HepG2 (cell line): Measurements from ENCODE around the gene KANK4. TPM values are rescaled to one million over a fixed set of nuclear protein-coding genes. Genes with fewer than 3 reads are reported as not detected.

Source experiments
- FLYWCH1 ChIP-seq: sonication (generic); formaldehyde crosslinking; IDR thresholded peaks from 2 replicates; pipeline ENCODE4 v1.8.1; 2023; ENCODE audit warnings: mild to moderate bottlenecking, missing genetic modification reagents
- GATAD2A ChIP-seq: IDR thresholded peaks from 2 replicates; pipeline ENCODE4 v1.6.1; 2016
- HINFP ChIP-seq: sonication (generic); formaldehyde crosslinking; IDR thresholded peaks from 2 replicates; pipeline ENCODE4 v1.4.0; 2020; ENCODE audit warnings: low read depth, mild to moderate bottlenecking, missing genetic modification reagents
- SMAD1 ChIP-seq: sonication (generic); formaldehyde crosslinking; IDR thresholded peaks from 2 replicates; pipeline ENCODE4 v1.4.0; 2020; ENCODE audit warnings: missing genetic modification reagents, low read depth, mild to moderate bottlenecking, borderline replicate concordance
- STAT5B ChIP-seq: sonication (generic); formaldehyde crosslinking; IDR thresholded peaks from 2 replicates; pipeline ENCODE4 v1.4.0; 2020; ENCODE audit warnings: missing genetic modification reagents
- ZFX ChIP-seq: sonication (generic); formaldehyde crosslinking; IDR thresholded peaks from 2 replicates; pipeline ENCODE4 v1.4.0; 2020; ENCODE audit warnings: mild to moderate bottlenecking, low read depth, missing genetic modification reagents, moderate library complexity
- ZNF589 ChIP-seq: sonication (generic); formaldehyde crosslinking; conservative IDR thresholded peaks from 2 replicates; pipeline ENCODE4 v1.8.0; 2022; ENCODE audit warnings: mild to moderate bottlenecking, moderate library complexity, missing genetic modification reagents
- ZNF775 ChIP-seq: sonication (generic); formaldehyde crosslinking; IDR thresholded peaks from 2 replicates; pipeline ENCODE4 v1.4.0; 2020; ENCODE audit warnings: missing genetic modification reagents, mild to moderate bottlenecking, moderate library complexity, borderline replicate concordance
- ZNF777 ChIP-seq: sonication (generic); formaldehyde crosslinking; IDR thresholded peaks from 2 replicates; pipeline ENCODE4 v1.4.0; 2020; ENCODE audit warnings: missing genetic modification reagents
- polyA plus RNA-seq, 8 experiments: library from polyadenylated mRNA; depleted of rRNA in 3 of 8; stranded (reverse) in 7 of 8; unstranded in 1 of 8; fragments of >200 nt; fragmentation: Illumina TruSeq in 4 of 8; extraction: Trizol in 4 of 8; gene quantifications; 2 replicates each; pipeline versions ENCODE4 v1.2.1 to v1.2.3, GENCODE V29; 2011 to 2016; ENCODE audit warnings: low read depth in 4 of 8, missing spikeins in 1 of 8, mixed read lengths in 1 of 8; ENCODE audit not compliant: insufficient read depth in 1 of 8
- total RNA-seq, 5 experiments: library from RNA; depleted of rRNA; stranded (reverse); fragments of >200 nt; fragmentation: Illumina TruSeq; extraction: Trizol; gene quantifications; 2 replicates each; pipeline ENCODE4 v1.2.3, GENCODE V29; 2016; ENCODE audit warnings: low read depth in 1 of 5
- TF ChIP-seq, protein P1 (sequence below): sonication (generic); formaldehyde crosslinking; IDR thresholded peaks from 2 replicates; pipeline ENCODE4 v1.5.0; 2020; ENCODE audit warnings: mild to moderate bottlenecking, missing genetic modification reagents, moderate library complexity
- TF ChIP-seq, protein P2 (sequence below): sonication (generic); formaldehyde crosslinking; IDR thresholded peaks from 2 replicates; pipeline ENCODE4 v1.4.0; 2020; ENCODE audit warnings: missing genetic modification reagents
- TF ChIP-seq, protein P3 (sequence below): sonication (generic); formaldehyde crosslinking; IDR thresholded peaks from 2 replicates; pipeline ENCODE4 v1.5.0; 2020; ENCODE audit warnings: mild to moderate bottlenecking, missing genetic modification reagents
- TF ChIP-seq, protein P4 (sequence below): sonication (generic); formaldehyde crosslinking; IDR thresholded peaks from 2 replicates; pipeline ENCODE4 v1.5.0; 2020; ENCODE audit warnings: missing genetic modification reagents, mild to moderate bottlenecking, borderline replicate concordance
- TF ChIP-seq, protein P5 (sequence below): sonication (generic); formaldehyde crosslinking; conservative IDR thresholded peaks from 2 replicates; pipeline ENCODE4 v1.4.0; 2020; ENCODE audit warnings: mild to moderate bottlenecking, missing genetic modification reagents, moderate library complexity

Gene KANK4
- total and polyA plus RNA-seq, 2 of the 13 experiments (the other 11 are each of a cell fraction or from before 2014, with no cell fraction given) = 16.1 to 25.7 TPM

- TF ChIP-seq, protein P1, sequence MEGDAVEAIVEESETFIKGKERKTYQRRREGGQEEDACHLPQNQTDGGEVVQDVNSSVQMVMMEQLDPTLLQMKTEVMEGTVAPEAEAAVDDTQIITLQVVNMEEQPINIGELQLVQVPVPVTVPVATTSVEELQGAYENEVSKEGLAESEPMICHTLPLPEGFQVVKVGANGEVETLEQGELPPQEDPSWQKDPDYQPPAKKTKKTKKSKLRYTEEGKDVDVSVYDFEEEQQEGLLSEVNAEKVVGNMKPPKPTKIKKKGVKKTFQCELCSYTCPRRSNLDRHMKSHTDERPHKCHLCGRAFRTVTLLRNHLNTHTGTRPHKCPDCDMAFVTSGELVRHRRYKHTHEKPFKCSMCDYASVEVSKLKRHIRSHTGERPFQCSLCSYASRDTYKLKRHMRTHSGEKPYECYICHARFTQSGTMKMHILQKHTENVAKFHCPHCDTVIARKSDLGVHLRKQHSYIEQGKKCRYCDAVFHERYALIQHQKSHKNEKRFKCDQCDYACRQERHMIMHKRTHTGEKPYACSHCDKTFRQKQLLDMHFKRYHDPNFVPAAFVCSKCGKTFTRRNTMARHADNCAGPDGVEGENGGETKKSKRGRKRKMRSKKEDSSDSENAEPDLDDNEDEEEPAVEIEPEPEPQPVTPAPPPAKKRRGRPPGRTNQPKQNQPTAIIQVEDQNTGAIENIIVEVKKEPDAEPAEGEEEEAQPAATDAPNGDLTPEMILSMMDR (CRISPR knock-in tag) = 0 out of 2 replicates have a peak, but pooled peaks have one; percentile 16
- TF ChIP-seq, protein P2, sequence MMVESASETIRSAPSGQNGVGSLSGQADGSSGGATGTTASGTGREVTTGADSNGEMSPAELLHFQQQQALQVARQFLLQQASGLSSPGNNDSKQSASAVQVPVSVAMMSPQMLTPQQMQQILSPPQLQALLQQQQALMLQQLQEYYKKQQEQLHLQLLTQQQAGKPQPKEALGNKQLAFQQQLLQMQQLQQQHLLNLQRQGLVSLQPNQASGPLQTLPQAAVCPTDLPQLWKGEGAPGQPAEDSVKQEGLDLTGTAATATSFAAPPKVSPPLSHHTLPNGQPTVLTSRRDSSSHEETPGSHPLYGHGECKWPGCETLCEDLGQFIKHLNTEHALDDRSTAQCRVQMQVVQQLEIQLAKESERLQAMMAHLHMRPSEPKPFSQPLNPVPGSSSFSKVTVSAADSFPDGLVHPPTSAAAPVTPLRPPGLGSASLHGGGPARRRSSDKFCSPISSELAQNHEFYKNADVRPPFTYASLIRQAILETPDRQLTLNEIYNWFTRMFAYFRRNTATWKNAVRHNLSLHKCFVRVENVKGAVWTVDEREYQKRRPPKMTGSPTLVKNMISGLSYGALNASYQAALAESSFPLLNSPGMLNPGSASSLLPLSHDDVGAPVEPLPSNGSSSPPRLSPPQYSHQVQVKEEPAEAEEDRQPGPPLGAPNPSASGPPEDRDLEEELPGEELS (CRISPR knock-in tag) = 0 out of 2 replicates have a peak, but pooled peaks have one; percentile 12
- TF ChIP-seq, protein P3, sequence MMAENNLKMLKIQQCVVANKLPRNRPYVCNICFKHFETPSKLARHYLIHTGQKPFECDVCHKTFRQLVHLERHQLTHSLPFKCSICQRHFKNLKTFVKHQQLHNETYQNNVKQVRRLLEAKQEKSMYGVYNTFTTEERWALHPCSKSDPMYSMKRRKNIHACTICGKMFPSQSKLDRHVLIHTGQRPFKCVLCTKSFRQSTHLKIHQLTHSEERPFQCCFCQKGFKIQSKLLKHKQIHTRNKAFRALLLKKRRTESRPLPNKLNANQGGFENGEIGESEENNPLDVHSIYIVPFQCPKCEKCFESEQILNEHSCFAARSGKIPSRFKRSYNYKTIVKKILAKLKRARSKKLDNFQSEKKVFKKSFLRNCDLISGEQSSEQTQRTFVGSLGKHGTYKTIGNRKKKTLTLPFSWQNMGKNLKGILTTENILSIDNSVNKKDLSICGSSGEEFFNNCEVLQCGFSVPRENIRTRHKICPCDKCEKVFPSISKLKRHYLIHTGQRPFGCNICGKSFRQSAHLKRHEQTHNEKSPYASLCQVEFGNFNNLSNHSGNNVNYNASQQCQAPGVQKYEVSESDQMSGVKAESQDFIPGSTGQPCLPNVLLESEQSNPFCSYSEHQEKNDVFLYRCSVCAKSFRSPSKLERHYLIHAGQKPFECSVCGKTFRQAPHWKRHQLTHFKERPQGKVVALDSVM (CRISPR knock-in tag) = no peak
- no peak for TF ChIP-seq FLYWCH1 (CRISPR knock-in tag)
- TF ChIP-seq, protein P4, sequence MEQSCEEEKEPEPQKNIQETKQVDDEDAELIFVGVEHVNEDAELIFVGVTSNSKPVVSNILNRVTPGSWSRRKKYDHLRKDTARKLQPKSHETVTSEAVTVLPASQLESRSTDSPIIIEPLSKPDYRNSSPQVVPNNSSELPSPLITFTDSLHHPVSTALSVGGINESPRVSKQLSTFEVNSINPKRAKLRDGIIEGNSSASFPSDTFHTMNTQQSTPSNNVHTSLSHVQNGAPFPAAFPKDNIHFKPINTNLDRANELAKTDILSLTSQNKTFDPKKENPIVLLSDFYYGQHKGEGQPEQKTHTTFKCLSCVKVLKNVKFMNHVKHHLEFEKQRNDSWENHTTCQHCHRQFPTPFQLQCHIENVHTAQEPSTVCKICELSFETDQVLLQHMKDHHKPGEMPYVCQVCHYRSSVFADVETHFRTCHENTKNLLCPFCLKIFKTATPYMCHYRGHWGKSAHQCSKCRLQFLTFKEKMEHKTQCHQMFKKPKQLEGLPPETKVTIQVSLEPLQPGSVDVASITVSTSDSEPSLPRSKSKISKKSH (CRISPR knock-in tag) = peak; percentile 88
- TF ChIP-seq GATAD2A = 0 out of 2 replicates have a peak, but pooled peaks have one; percentile 11
- TF ChIP-seq STAT5B (CRISPR knock-in tag) = no peak
- TF ChIP-seq ZNF775 (CRISPR knock-in tag) = 0 out of 2 replicates have a peak, but pooled peaks have one; percentile 46
- TF ChIP-seq HINFP (CRISPR knock-in tag) = peak; percentile 67
- peak; percentile 68 for TF ChIP-seq ZFX (CRISPR knock-in tag)
- TF ChIP-seq SMAD1 (CRISPR knock-in tag) = peak; percentile 75; the same call in 1 of the 2 replicates
- TF ChIP-seq, protein P5, sequence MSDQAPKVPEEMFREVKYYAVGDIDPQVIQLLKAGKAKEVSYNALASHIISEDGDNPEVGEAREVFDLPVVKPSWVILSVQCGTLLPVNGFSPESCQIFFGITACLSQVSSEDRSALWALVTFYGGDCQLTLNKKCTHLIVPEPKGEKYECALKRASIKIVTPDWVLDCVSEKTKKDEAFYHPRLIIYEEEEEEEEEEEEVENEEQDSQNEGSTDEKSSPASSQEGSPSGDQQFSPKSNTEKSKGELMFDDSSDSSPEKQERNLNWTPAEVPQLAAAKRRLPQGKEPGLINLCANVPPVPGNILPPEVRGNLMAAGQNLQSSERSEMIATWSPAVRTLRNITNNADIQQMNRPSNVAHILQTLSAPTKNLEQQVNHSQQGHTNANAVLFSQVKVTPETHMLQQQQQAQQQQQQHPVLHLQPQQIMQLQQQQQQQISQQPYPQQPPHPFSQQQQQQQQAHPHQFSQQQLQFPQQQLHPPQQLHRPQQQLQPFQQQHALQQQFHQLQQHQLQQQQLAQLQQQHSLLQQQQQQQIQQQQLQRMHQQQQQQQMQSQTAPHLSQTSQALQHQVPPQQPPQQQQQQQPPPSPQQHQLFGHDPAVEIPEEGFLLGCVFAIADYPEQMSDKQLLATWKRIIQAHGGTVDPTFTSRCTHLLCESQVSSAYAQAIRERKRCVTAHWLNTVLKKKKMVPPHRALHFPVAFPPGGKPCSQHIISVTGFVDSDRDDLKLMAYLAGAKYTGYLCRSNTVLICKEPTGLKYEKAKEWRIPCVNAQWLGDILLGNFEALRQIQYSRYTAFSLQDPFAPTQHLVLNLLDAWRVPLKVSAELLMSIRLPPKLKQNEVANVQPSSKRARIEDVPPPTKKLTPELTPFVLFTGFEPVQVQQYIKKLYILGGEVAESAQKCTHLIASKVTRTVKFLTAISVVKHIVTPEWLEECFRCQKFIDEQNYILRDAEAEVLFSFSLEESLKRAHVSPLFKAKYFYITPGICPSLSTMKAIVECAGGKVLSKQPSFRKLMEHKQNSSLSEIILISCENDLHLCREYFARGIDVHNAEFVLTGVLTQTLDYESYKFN = 0 out of 2 replicates have a peak, but pooled peaks have one; percentile 24
- 0 out of 2 replicates have a peak, but pooled peaks have one; percentile 14 for TF ChIP-seq ZNF777
- TF ChIP-seq ZNF589 (CRISPR knock-in tag) = no peak
These were observed 8.3 kb upstream of the KANK4 start (continued) for GRCh38 chr1:62327360-62328055.
